Activated CD4-positive, alpha-beta T cell treated with anti-CD3 and anti-CD28 coated beads, Interleukin-2, Interleukin-4, amounts not matched to agents 100 ng/mL and 50 ng/mL, durations not matched to agents 16 hours and 8 hours (primary cell): ENCODE data around the gene RSPH10B2.
"Not testable (repeated sequence)": the region's sequence is repeated elsewhere in the genome, so short reads cannot be mapped to it uniquely, and the experiment has no call there.

Experiments used
- DNase-seq: peaks from one replicate; pipeline ENCODE4 v3.0.0-alpha.2; 2020; ENCODE audit warnings: low spot score

Gene RSPH10B2

DNA sequence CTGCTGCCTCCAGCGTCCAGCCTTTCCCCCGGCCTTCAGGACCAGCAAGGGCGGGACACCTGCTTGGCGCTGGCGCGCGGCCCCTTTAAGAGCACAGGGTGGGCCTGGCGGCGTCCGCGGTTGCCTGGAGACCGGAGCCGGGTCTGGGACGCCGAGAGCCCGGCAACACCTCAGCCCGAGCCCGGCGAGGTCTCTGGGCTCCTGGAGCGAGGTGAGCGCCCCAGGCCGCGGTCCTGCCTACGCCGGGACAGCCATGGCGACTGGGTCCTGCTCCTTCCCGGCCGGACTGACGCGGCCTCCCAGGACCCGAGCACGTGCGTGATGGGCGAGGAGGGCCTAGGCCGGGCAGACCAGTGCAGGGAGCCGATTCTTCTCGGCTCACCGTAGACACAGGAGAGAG is at the start of gene RSPH10B2:
Gene RSPH10B2 (plus strand): TSS at position 140 of the 400 bp plus-strand sequence. CDS start 3,575 bp downstream, outside the sequence.
- DNase-seq, result not testable (repeated sequence)

- peak; percentile 13 for DNase-seq
These were observed 47.8 kb upstream of the RSPH10B2 start for GRCh38 chr7:6705959-6706665.

DNA sequence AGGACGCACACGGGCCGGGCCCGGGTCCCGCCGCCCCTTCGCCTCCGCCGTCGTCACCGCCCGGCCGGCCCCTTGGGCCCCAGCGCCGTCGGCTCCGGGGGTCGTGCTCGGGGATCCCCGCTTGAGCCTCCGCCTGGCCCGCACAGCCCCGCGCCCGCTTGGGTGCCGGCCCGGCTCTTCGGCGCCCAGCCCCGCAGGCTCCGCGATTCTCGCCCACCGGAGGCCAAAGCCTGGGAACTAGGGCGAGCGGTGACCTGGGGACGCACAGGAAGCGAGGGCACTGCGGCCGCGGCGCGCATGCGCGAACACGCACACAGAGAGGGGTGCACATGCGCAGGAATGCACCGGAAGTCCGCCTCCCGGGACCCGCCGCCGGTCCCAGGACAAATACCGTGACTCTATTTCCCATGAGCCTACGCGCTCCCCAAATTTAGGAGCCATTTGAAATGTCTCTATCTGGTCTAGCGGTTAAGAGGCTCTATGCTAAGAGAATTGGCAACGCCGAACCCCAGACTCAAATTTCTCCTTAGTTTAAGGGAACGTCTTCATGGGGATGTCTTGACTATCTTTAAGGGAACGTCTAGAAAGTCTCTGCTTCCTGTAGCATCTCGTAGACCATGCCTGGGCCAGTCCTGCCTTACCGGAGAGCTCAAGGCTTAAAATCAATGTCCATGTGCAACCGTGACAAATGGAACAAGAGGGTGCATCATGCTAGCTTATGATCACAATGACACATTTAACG is 47.1 kb upstream of the RSPH10B2 start, which contains the start of gene ZNF12:
Gene ZNF12 (minus strand): TSS at position 282 of the 742 bp plus-strand sequence. CDS start 1,774 bp downstream, outside the sequence.
- peak; percentile 96 for DNase-seq

GRCh38 chr7:6708304-6708703 is 45.6 kb upstream of the RSPH10B2 start:
- no peak for DNase-seq

- no peak for DNase-seq
These were observed 44.1 kb upstream of the RSPH10B2 start for GRCh38 chr7:6709808-6710207.

- DNase-seq, result no peak
These were observed 39.5 kb upstream of the RSPH10B2 start for GRCh38 chr7:6714360-6714759.

- not testable (repeated sequence) for DNase-seq
These were observed 38.0 kb upstream of the RSPH10B2 start for GRCh38 chr7:6715898-6716297.

- no peak for DNase-seq
These were observed 35.8 kb upstream of the RSPH10B2 start for GRCh38 chr7:6718124-6718523.

- DNase-seq, result not testable (repeated sequence)
These were observed 29.6 kb upstream of the RSPH10B2 start for GRCh38 chr7:6724351-6724750.

DNA sequence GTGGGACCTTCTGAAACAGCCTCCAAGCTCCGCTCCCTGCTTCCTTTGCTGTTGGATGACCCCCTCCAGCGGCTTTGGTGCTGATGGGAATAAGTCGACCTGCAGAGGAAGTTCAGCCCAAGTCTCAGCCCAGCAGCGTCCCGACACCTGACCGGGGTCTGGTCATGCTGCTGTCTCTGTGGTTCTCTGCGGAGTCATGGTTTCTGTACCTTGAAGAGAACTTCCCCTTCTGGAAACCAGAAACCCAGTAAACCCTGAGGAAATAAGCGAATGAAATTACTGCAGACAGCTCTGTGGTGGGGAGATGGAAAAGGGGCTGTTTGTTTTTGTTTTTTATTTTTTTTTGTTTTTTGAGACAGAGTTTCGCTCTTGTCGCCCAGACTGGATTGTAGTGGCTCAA is 28.9 kb upstream of the RSPH10B2 start:
- DNase-seq, result no peak

- not testable (repeated sequence) for DNase-seq
These were observed 27.6 kb upstream of the RSPH10B2 start for GRCh38 chr7:6726341-6726740.

- no peak for DNase-seq
These were observed 26.2 kb upstream of the RSPH10B2 start for GRCh38 chr7:6727663-6728062.

GRCh38 chr7:6728893-6729491 is 24.9 kb upstream of the RSPH10B2 start:
- not testable (repeated sequence) for DNase-seq

DNA sequence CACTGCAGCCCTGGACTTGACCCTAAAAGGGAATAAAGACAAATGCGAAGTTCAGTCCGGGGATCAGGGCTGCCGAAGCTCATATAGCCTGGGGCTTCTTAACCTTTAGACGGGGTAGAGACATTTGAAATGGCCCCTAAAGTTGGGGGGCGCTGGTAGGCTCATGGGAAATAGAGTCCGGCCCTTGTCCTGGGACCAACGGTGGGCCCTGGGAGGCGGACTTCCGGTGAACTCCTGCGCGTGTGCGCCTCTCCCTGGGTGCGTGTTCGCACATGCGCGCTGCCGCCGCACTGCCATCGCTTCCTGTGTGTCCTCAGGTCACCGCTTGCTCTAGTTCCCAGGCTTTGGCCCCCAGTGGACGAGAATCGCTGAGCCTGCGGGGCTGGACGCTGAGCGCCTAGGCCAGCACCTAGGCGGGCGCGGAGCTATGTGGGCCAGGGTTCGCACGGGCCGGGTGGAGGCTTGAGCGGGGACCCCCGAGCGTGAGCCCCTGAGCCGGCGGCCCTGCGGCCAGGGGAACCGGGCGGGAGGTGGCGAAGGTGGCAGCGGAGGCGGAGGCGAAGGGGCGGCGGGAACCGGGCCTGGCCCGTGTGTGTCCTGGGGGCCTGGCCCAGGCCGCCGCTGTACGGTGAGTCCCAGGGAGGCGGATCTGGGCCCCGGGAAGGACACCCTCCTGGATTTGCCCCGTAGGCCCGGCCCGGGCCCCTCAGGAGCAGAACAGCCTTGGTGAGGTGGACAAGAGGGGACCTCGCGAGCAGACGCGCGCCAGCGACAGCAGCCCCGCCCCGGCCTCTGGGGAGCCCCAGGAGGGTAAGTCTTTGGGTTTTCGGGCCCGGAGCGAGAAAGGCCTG is 24.2 kb upstream of the RSPH10B2 start:
- peak; percentile 88 for DNase-seq

DNA sequence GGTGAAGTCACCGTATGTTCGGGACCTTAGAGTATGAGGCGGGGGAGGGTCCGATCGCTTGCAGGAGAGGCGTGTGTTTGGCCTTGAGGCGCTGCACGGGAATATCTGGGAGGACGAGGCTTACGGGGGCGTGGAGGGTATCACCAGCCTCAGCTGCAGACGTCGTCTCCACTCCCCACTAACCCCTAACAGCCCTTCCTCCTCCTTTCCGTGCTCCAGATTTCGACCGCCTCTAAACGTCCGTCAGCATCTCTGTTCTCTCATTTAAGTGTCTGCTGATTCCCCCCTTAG is 23.6 kb upstream of the RSPH10B2 start:
- no peak for DNase-seq

GRCh38 chr7:6738415-6738814 is 15.5 kb upstream of the RSPH10B2 start:
- DNase-seq, result not testable (repeated sequence)

- not testable (repeated sequence) for DNase-seq
These were observed 9.3 kb upstream of the RSPH10B2 start for GRCh38 chr7:6744410-6745100.

DNA sequence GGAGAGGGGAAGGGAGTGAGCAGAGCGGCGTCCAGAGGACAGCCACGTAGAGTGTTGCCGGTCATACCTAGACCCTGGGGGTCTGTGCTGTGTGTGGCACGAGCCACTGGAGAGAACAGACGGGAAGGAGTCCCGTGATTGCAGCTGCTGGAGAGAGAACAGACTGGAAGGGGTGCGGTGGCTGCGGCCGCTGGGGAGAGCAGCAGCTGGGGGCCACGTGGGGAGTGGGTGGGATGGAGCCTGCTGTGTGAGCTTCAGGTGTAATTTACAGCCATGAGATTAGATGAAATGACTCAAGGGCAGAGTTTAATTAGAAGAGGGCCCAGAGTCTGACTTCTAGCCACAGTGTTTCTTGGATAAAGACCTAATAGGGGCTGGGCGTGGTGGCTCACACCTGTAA is 4.6 kb upstream of the RSPH10B2 start:
- not testable (repeated sequence) for DNase-seq

DNA sequence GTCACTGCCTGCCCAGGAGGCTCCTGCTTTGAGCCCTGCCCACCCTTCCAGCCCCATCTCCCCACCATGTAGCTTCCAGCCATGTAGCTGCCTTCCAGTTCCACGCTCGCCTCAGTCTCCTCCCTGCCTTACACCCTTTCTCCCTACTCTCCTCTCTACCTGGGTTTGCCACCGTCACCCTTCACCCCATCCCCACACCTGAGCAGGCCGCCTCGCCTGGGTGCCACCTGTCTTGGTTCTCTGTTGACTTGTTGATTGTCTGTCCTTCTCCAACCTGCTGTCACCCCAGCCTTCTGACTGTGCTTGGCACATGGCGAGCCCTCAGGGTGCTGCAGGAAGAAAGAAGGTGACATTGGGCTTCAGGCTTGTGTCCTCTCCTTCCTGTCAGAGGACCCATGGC is 3.7 kb upstream of the RSPH10B2 start:
- DNase-seq, result not testable (repeated sequence)

GRCh38 chr7:6761186-6761585 is 7.3 kb downstream of the RSPH10B2 start:
- not testable (repeated sequence) for DNase-seq

DNA sequence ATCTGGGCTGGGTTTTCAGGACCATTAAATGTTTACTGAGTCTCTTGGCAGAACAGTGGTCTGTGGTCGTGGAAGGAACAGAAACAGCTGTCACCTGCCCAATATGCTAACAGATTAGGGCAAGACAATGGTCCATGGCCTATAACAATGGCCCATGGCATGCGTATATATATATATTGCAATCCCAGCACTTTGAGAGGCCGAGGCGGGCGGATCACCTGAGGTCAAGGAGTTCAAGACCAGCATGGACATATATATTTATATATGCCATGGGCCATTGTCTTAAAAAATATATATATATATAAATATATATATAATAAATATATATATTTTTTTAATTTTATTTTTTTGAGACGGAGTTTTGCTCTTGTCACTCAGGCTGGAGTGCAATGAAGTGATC is 27.7 kb downstream of the RSPH10B2 start:
- DNase-seq, result not testable (repeated sequence)
